Right lobe of liver (tissue), 4 donors: Measurements from ENCODE around the gene RAB11FIP4.

Source experiments
- POLR2A ChIP-seq: fragments of 450-650 bp; IDR thresholded peaks from one replicate; pipeline ENCODE4 v1.6.1; 2017; ENCODE audit warnings: antibody characterized with exemption, mild to moderate bottlenecking
- TF ChIP-seq, protein P1 (sequence below), 4 donors: fragments of 200-600 bp in 3 of 4; fragments of 450-650 bp in 1 of 4; IDR thresholded peaks; one replicate each; pipeline versions ENCODE4 v1.5.1 to v1.8.0; 2016 to 2022; ENCODE audit warnings: antibody characterized with exemption in 4 of 4, mild to moderate bottlenecking in 2 of 4
- donor health status: DM: no; HTN: no; CAD: no.
- donor health status: DM: no; HTN: no; CAD: no.
- donor health status: DM: no; HTN: yes; CAD: no.

DNA sequence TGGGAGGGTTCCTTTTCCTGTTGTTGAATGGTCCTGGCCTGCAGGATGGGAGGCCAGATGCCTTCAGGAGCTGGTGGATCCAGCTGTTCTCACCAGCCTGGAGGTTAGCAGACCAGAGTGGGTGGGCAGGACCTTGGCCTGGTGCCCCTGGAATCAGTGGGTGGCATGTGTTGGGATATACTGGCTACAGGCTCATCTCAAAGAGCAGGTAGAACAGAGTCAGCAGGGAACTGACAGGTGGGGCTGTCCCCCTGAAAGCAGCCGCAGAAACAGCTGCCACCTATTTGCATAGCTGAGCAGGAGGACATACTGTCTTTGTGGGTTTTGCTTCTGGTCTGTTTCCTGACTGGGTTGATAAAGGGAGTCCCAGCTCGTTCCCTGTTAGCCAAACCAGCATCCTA is 144.1 kb downstream of the RAB11FIP4 start:
- TF ChIP-seq, protein P1, sequence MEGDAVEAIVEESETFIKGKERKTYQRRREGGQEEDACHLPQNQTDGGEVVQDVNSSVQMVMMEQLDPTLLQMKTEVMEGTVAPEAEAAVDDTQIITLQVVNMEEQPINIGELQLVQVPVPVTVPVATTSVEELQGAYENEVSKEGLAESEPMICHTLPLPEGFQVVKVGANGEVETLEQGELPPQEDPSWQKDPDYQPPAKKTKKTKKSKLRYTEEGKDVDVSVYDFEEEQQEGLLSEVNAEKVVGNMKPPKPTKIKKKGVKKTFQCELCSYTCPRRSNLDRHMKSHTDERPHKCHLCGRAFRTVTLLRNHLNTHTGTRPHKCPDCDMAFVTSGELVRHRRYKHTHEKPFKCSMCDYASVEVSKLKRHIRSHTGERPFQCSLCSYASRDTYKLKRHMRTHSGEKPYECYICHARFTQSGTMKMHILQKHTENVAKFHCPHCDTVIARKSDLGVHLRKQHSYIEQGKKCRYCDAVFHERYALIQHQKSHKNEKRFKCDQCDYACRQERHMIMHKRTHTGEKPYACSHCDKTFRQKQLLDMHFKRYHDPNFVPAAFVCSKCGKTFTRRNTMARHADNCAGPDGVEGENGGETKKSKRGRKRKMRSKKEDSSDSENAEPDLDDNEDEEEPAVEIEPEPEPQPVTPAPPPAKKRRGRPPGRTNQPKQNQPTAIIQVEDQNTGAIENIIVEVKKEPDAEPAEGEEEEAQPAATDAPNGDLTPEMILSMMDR (IDR thresholded peaks at IDR 0.05), result no peak
- TF ChIP-seq POLR2A, result no peak
